HG02763 (cell line): ENCODE results near the gene CD151.

Source experiments
- ATAC-seq: cut with Tn5 transposase; IDR thresholded peaks from one replicate; pipeline ENCODE4 v1.9.1; 2021; ENCODE audit warnings: mild to moderate bottlenecking, moderate library complexity; ENCODE audit not compliant: unreplicated experiment

CD151 gene

DNA sequence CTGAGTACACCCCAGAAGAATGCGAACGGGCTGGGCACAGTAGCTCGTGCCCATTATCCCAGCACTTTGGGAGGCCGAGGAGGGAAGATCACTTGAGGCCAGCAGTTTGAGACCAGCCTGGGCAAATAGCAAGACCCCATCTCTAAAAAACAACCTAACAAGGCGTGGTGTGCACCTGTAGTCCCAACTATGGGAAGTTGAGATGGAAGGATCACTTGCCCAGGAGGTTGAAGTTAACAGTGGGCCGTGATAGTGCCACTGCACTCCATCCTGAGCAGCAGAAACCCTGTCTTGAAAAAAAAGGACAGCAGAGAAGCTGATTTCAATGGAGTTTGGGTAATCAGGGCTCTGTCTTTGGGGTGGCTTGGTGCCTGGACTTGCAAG lies 19.7 kb upstream of the CD151 start:
- no peak for ATAC-seq

DNA sequence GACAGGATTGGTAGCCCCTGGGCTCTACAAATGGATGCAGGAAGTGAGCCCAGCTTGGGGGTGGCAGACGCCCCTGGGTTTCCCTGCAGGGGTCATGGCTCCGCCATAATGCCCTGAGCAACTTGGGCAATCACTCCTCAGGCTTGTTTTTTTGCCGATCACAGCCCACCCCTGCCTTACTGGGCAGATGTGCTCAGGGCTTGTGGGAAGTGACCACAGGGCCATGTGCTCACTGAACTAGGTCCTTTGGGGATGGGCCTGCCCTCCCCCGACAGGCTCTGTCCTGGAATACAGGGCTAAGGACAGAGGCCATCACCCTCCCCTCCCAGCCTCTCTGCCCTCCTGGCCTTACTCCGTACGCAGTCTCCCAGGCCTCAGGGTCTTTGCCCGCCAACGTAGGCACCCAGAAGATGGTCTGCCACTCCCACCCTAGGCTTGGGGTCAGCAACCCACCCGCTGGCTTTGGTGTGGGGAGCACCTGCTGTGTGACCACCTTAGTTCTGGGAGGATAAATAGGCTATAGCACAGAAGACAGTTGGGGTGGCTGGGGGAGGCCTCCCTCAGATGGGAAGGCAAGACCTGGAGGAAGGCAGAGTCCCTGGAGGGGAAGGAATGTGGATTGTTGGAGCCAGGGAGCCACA lies 19.2 kb upstream of the CD151 start:
- ATAC-seq = no peak

DNA sequence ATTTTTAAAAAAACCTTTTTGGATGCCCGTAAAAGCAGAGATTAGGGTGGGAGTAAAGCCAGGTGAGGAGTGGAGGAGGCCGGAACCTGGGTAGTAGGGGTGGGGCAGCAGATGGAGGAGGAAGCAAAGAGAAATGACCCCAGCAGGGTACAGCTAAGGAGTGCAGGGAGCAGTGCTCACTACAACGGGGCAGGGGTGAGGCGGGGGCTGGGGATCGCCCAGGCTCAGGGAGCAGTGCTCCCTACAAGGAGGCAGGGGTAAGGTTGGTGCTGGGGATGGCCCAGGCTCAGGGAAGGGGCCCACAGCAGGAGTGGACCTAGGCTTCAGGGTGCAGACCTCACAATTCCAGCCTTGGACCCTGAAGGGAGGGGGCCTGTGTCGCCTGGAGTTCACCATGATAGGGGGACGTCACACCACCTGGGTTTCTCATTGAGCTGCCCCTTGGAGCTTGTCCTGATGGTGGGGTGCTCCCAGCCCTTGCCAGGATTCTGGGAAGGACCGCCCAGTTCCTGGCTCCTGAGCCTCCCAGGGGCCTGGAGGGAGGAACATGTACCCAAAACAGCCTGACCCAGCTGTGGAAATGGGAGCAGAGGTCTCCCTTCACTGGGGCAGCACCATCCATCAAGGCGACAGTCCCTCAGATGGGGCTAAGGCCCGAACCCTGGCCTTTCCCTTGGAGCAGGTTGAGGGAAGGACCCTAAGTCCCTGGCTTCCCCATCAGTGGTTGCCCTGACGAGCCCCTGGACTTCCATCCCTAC lies 16.9 kb upstream of the CD151 start:
- no peak for ATAC-seq

DNA sequence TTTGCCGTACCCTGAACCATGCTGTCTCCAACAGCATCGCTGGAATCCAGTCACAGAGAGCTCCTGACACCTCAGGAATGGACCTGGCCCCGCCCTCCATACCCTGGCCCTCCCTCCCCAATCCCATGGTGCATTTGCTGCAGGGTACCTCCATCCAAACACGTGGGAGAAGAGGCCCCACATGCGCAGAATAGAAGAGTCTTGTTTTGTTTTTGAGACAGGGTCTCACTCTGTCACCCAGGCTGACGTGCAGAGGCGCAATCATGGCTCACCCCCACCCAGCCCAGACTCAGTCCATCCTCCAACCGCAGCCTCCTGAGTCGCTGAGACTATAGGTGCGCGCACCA lies 16.3 kb upstream of the CD151 start:
- no peak for ATAC-seq

DNA sequence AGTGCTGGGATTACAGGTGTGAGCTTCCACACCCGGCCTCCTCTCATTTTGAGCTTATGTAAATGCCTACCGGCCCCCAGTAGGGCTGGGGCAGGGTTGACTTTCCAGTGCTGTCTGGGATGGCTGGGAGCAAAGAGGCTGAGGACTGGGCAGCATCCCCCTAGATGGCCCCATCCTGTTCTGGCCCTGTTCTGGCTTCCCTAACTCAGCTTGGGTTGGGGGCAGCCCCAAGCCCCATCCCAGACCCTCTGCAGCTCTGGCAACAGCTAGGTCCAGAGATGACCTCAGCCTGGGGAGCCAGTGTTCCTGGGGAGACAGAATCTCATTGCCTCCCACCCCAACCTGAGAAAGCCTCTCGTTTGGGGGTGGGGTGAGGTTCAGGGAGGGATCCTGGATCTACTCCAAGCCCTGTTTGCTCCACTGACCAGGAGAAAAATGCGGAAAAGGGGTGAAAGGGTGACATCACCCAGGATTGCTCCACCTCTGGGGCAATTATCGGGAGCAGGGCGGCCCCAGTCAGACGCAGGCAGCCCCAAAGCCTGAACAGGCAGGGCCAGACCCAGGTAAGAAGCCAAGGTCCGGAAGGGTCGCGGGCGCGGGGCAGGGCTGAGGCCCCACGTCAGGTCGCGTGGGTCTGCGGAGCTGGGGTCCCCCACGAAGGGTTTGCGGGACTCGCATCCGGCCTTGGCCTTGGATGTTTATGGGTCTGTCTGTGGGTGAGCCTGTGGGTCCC lies 14.2 kb upstream of the CD151 start, which contains the start of gene PNPLA2:
TSS of gene PNPLA2 (plus strand) at position 519 of the 733 bp plus-strand sequence. CDS start 805 bp downstream, outside the sequence.
- no peak for ATAC-seq

DNA sequence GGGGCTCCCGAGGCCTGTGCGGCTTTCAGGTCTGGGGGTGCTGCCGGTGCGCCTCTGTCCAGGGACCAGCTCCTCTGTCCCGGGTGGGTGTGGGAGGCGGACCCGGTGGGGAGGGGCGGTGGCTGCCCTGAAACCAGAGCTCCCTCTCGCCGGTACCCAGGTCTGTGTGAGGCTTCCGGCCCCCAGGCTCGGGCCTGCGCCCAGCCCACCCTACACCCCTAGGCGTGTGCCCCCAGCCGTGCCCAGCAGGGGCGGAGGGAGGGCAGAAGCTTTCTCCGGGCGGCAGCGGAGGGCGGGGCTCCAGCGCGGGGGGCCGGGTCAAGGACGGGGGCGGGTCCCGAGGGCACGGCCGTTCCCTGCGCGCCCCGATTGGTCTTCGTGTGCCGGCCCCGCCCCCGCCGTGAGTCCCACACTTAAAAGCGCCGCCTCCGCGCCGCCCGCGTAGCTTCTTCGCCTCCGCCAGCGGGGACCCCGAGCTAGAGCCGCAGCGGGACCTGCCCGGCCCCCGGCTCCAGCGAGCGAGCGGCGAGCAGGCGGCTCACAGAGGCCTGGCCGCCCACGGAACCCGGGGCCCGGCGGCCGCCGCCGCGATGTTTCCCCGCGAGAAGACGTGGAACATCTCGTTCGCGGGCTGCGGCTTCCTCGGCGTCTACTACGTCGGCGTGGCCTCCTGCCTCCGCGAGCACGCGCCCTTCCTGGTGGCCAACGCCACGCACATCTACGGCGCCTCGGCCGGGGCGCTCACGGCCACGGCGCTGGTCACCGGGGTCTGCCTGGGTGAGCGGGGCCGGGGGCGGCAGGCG lies 13.4 kb upstream of the CD151 start:
- ATAC-seq = peak; percentile 63

DNA sequence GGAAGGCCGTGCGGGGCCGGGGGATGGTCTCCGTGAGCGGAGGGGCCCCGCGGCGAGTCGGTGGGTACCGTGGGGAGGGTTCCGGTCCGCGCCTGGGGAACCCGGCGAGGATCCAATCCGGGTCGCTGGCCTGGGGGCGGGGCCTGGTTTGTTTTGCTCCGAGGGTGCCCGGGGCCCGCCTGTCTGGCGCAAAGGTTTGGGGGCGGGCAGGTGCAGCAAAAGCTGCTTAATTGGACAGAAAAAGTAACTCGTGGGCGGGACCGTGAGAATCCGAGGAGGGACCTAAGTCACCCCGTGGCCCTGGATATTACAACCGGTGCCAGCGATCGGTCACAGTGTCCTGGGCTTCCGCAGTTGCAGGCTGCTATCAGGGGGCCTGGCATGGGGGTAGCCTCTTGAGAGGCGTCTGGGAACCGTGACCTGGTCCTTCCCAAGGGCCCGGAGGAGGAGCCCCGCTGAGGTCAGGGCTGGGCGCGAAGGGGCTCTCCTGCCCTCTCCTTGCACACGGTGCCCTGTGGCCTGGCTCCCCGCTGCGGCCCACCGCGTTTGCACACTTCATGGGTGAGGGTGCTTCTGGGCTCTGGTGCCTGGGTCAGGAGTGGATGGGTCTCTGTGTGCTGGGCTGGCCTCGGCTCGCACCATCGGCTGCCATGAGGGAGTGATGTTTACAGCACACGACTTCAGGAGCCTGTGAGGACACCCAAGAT lies 12.7 kb upstream of the CD151 start:
- peak; percentile 52 for ATAC-seq

DNA sequence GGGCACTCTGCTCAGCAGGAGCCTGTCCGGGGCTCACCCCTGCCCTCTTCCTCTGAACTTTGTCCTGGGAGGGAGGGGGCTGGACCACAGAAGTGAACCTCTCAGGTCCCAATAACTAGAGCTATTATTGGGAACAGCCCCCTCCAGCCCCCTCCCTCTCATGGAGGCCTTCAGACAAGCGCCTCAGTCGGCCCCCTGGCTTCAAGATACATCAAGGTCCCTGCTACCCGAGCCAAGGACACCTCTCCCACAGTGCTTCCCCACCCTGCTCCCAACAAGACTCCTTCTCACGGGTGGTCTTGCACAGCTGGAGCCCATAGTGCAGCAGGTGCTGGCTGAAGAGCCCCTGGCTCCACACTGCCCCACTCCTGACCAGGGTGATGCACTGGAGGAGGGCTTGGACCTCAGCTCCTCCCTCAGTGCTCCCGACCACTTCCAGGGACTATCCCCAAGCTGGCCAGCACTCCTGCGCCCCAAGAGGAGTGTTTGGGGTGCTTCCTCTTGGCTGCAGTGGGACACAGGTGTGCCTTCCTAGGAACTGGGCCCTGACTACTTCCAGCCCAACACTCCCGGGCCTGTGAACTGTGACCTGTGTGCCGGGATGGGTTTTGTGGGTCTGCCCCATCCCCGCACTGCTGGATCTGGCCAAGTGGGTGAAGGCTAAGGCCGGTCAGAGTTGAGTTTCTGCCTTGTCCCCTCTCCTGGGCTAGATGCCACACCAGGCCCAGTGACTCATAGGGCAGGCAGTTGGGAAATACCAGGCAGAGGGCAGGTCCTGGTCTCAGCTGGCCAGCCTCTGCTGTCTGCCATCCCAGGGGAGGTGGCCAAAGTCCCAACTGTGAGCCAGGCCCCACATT lies 11.9 kb upstream of the CD151 start:
- no peak for ATAC-seq

DNA sequence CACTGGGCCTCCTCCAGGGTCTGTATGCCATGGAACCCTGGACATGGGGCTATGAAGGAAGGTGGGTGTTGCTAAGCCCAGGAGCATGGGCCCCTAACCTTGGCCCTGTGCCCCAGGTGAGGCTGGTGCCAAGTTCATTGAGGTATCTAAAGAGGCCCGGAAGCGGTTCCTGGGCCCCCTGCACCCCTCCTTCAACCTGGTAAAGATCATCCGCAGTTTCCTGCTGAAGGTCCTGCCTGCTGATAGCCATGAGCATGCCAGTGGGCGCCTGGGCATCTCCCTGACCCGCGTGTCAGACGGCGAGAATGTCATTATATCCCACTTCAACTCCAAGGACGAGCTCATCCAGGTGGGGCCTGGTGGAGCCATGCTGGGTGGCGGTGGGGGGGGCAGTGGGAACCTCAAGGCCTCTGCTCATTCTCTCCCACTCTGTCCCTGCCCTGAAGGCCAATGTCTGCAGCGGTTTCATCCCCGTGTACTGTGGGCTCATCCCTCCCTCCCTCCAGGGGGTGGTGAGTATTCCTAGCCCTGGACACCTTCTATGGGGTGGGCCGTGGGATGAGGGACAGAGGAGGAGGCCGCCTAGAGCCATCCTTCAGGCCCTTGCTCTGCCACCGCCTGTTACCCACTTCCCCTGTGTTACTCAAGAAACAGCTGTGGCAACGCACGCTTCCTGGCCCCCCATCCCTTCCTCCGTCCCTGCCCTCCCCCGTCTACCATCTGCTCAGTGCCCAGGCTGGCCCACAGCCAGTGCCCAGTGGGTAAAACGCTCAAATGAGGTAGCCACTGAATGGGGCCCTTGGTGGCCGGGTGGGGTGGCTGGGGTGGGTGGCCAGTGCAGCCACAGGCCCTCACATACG lies 11.0 kb upstream of the CD151 start:
- no peak for ATAC-seq

DNA sequence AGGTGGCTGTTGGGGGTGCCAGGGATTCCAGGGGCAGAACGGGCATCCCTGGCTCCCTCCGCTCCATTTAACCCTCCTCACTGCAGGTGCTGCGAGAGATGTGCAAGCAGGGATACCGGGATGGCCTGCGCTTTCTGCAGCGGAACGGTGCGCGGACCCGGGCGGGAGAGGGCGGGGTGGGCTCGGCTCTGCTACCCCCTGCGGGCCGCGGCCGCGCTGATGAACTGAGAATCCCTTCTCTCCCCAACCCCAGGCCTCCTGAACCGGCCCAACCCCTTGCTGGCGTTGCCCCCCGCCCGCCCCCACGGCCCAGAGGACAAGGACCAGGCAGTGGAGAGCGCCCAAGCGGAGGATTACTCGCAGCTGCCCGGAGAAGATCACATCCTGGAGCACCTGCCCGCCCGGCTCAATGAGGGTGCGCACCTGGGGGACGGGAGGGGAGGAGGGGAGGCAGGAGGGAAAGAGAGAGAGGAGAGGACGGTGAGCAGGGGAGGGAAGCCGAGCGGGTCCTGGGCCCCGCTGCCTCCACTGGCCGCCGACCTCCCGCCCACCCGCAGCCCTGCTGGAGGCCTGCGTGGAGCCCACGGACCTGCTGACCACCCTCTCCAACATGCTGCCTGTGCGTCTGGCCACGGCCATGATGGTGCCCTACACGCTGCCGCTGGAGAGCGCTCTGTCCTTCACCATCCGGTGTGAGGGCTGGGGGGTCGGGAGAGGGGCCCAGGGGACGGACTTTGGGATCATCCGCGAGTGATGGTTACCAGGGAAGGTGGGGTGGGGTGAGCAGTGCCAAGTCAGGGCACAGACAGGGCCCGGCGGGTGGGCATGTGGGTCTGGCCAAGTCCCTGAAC lies 9.1 kb upstream of the CD151 start:
- ATAC-seq = no peak

DNA sequence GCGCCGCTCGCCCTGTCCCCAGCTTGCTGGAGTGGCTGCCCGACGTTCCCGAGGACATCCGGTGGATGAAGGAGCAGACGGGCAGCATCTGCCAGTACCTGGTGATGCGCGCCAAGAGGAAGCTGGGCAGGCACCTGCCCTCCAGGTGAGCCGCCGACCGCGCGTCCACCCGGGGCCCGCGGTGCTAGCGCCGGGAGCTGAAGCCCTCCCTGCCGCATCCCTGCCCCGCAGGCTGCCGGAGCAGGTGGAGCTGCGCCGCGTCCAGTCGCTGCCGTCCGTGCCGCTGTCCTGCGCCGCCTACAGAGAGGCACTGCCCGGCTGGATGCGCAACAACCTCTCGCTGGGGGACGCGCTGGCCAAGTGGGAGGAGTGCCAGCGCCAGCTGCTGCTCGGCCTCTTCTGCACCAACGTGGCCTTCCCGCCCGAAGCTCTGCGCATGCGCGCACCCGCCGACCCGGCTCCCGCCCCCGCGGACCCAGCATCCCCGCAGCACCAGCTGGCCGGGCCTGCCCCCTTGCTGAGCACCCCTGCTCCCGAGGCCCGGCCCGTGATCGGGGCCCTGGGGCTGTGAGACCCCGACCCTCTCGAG lies 8.4 kb upstream of the CD151 start:
- no peak for ATAC-seq

DNA sequence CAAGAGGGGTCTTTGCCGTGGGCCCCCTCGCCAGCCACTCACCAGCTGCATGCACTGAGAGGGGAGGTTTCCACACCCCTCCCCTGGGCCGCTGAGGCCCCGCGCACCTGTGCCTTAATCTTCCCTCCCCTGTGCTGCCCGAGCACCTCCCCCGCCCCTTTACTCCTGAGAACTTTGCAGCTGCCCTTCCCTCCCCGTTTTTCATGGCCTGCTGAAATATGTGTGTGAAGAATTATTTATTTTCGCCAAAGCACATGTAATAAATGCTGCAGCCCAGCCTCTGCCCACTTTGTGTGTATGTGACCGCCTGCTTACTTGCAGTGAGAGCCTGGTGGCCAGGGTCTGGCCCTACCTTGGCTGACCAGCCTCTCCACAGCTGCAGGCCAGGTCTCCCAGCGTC lies 7.8 kb upstream of the CD151 start:
- no peak for ATAC-seq

DNA sequence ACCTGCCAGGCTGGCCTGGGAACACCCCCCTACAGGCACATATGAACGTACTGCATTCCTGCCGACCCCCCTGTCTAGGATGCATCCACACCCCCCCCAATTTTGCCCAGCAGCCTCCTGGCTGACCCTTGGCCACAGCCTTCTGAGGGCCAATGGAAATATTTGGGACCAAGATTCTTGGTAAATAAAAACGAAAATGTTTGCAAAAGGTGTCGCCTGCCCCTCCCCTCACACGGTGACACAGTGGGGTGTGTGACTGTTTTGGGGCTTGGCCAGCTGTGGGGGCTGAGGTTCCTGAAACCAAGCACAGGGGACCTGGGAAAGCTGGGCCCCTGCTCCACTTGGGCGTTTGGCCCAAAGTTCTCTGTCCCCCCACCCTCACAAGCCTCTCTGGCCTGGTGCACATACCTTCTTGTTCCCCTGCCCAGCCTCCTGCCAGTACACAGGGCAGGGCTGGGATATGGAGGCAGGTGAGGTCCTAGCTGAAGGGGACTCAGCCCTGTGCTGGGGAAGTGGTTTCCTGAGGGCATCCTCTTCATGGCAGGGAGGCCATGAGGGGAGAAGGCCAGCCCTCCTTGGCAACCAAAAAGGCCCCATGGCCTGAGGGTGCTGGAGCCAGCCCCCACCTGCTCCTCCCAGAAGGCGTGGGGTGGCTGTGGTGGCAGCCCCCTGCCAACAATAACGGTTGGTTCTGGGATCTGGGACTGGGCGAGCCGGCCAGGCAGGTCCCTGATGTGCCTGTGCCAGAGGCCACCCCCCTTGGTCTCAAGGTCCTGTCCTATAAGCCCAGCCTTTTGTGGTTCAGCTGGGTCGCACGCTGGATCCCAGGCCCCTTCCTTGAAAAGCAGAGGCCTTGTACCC lies 7.2 kb upstream of the CD151 start:
- ATAC-seq = no peak

DNA sequence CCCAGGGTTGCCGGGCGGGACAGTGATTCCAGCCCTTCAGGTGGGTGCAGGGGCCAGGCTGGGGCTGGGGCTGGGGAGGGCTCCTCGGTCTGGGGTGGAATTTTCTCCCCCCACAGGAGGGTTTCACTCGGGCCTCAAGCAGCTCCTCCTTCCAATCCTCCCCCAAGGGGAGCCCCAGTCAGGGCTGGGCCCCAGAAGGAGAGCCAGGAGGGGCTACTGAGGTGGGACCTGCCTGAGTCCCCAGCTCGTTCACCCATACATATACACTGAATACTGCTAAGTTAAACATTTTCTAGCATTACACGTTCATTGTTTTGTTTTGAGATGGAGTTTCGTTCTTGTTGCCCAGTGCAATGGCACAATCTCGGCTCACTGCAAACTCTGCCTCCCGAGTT lies 6.5 kb upstream of the CD151 start:
- no peak for ATAC-seq

DNA sequence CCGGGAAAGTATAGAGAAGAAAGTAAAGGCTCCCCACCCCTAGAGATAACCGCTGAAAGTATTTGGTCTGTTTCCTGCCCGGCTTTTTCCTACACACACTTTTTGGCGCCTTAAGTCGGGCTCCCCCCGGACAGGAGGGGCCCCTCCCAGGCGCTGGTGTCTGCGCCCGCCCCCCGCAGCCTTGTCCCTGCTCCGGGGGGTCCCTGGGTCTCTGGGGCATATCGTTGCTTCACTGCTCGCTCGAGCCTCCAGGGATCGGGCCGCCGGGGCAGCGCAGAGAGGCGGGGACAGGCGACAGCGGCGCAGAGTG lies 6.0 kb upstream of the CD151 start:
- no peak for ATAC-seq

DNA sequence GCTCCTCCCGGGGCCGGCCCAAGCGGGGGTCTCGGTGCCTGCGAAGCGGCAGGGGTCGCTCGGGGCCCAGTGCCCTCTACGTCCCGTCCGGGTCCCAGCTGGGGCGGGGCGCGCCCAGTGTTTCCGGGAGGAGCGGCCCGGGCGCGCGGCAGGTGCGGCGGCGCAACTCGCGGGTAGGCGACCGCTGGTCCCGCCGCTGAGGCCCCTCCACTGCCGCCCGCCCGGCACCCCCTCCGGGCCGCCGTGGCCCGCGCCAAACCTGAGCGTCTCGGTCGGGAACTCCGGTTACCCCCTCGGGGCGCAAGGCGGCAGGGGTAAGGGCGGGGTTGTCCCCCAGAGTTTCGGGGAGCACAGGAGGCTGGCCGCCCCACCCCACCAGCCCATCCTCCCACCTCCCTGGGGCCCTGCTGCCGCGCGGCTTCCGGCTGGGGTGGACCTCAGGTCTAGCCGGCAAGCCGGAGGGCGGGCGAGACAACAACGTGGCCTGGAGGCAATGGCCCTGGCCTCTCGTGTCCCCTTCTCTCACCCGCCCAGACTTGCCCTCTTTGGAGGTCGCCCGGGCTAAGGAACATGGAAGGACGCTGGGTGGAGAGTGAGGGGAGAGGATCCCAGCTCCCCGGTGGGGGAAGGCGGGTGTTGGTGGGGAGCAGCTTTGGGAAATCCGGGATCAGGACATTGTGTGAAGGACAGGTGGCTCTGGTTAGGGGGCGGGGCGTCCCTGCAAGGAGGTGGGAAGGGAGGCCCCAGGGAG lies 5.4 kb upstream of the CD151 start:
- ATAC-seq = no peak
